H1 (cell line): ENCODE results near the gene FBXL16. TPM values are rescaled to one million over a fixed set of nuclear protein-coding genes. Genes with fewer than 3 reads are reported as not detected.

ENCODE experiments used
- CTCF ChIA-PET: fragments of 300-600 bp; sonication (Branson Sonifier 250); formaldehyde crosslinking; loops from one replicate; lab custom pipeline; 2021; ENCODE audit not compliant: partially characterized antibody; lab: Charles Lee
- POLR2A ChIA-PET: fragments of 300-600 bp; sonication (Branson Sonifier 250); formaldehyde crosslinking; loops from one replicate; lab custom pipeline; 2021; ENCODE audit warnings: inconsistent platforms; ENCODE audit not compliant: partially characterized antibody; lab: Charles Lee
- DNase-seq, 2 experiments: peaks; one replicate each; pipeline versions ENCODE4 v3.0.0 to v3.0.0-alpha.2; 2010 to 2022; ENCODE audit warnings: low spot score in 2 of 2, low read depth in 1 of 2, mixed read lengths in 1 of 2
- FAIRE-seq: peaks from 2 replicates; lab custom pipeline; 2011; peaks lifted over from hg19 to GRCh38; lab: Jason Lieb, UNC
- H2AFZ ChIP-seq: 2 replicates; pipeline ENCODE4 v1.8.1; 2012; ENCODE audit warnings: low read length, inconsistent platforms
- H2AK5ac ChIP-seq: 2 replicates; pipeline ENCODE4 v1.6.1; 2013; ENCODE audit warnings: low read depth, low read length
- H2BK120ac ChIP-seq: replicated peaks from 2 replicates; pipeline ENCODE3; 2013; ENCODE audit warnings: low read depth, low read length, inconsistent platforms
- H2BK12ac ChIP-seq: 2 replicates; pipeline ENCODE4 v1.6.1; 2013; ENCODE audit warnings: low read depth, low read length
- H2BK15ac ChIP-seq: 2 replicates; pipeline ENCODE4 v1.6.1; 2013; ENCODE audit warnings: low read length
- H2BK20ac ChIP-seq: 2 replicates; pipeline ENCODE4 v1.6.1; 2013; ENCODE audit warnings: low read length
- H2BK5ac ChIP-seq: 2 replicates; pipeline ENCODE4 v1.6.1; 2013; ENCODE audit warnings: low read depth, low read length
- H3K14ac ChIP-seq: 2 replicates; pipeline ENCODE4 v1.6.1; 2013; ENCODE audit warnings: inconsistent platforms; ENCODE audit not compliant: insufficient read length
- H3K18ac ChIP-seq: 2 replicates; pipeline ENCODE4 v1.6.1; 2013; ENCODE audit warnings: low read length; ENCODE audit errors: extremely low read depth
- H3K23ac ChIP-seq: 2 replicates; pipeline ENCODE4 v1.6.1; 2013; ENCODE audit warnings: inconsistent platforms; ENCODE audit not compliant: insufficient read length
- H3K23me2 ChIP-seq: 2 replicates; pipeline ENCODE4 v1.6.1; 2013; ENCODE audit warnings: low read depth, low read length
- H3K27ac ChIP-seq: 2 replicates; pipeline ENCODE4 v1.6.1; 2011; ENCODE audit warnings: low read depth, low read length, inconsistent platforms
- H3K27me3 ChIP-seq, 4 experiments: replicated peaks in 1 of 4; 1 replicate in 1 of 4; 2 replicates in 3 of 4; pipeline versions ENCODE4 v1.6.1 to v1.8.1; 2011 to 2013; ENCODE audit warnings: low read length in 3 of 4, mild to moderate bottlenecking in 3 of 4, inconsistent platforms in 2 of 4, mixed read lengths in 2 of 4, moderate library complexity in 1 of 4; ENCODE audit not compliant: control insufficient read depth in 3 of 4, insufficient read depth in 3 of 4; ENCODE audit errors: extremely low read depth in 1 of 4
- H3K36me3 ChIP-seq, 4 experiments: 2 replicates each; pipeline versions ENCODE4 v1.6.1 to v1.8.1; 2011 to 2013; ENCODE audit warnings: mild to moderate bottlenecking in 4 of 4, low read length in 3 of 4, moderate library complexity in 2 of 4, control low read depth in 1 of 4, inconsistent platforms in 1 of 4; ENCODE audit not compliant: insufficient read depth in 4 of 4, control insufficient read depth in 2 of 4
- H3K4ac ChIP-seq: replicated peaks from 2 replicates; pipeline ENCODE3; 2013; ENCODE audit warnings: low read length, low read depth, mixed read lengths, inconsistent platforms; ENCODE audit not compliant: insufficient read length
- H3K4me1 ChIP-seq, 4 experiments: replicated peaks in 1 of 4; 1 replicate in 1 of 4; 2 replicates in 3 of 4; pipeline versions ENCODE4 v1.6.1 to v1.8.1; 2011 to 2013; ENCODE audit warnings: low read length in 3 of 4, inconsistent platforms in 2 of 4, mixed read lengths in 1 of 4; ENCODE audit not compliant: insufficient read depth in 4 of 4, control insufficient read depth in 3 of 4
- H3K4me2 ChIP-seq, 2 experiments: 2 replicates each; pipeline versions ENCODE4 v1.6.1 to v1.8.1; 2011 to 2013; ENCODE audit warnings: low read depth in 2 of 2, low read length in 2 of 2, control low read depth in 1 of 2, inconsistent platforms in 1 of 2, mild to moderate bottlenecking in 1 of 2; ENCODE audit not compliant: insufficient read depth in 1 of 2
- H3K4me3 ChIP-seq, 4 experiments: fragments of 200-600, 300-600 bp in 1 of 4; sonication (generic), shearing (Covaris generic), sonication (Bioruptor Twin) in 1 of 4; 2 replicates each; pipeline versions ENCODE4 v1.5.1 to v1.8.1; 2011 to 2016; ENCODE audit warnings: low read length in 4 of 4, low read depth in 3 of 4, control low read depth in 2 of 4, inconsistent platforms in 2 of 4, mild to moderate bottlenecking in 2 of 4, mixed read lengths in 1 of 4, moderate library complexity in 1 of 4; ENCODE audit not compliant: insufficient read depth in 2 of 4; ENCODE audit errors: extremely low read depth in 1 of 4
- H3K56ac ChIP-seq: replicated peaks from 2 replicates; pipeline ENCODE3; 2013; ENCODE audit warnings: low read depth, mild to moderate bottlenecking, mixed read lengths, low read length, inconsistent platforms; ENCODE audit not compliant: insufficient read length
- H3K79me1 ChIP-seq: 2 replicates; pipeline ENCODE4 v1.6.1; 2013; ENCODE audit warnings: low read depth, low read length, control low read depth
- H3K79me2 ChIP-seq, 2 experiments: 2 replicates each; pipeline versions ENCODE4 v1.6.1 to v1.8.1; 2012 to 2013; ENCODE audit warnings: low read length in 2 of 2, mild to moderate bottlenecking in 2 of 2, inconsistent platforms in 1 of 2; ENCODE audit not compliant: insufficient read depth in 2 of 2, control insufficient read depth in 1 of 2
- H3K9ac ChIP-seq, 4 experiments: replicated peaks in 1 of 4; 1 replicate in 1 of 4; 2 replicates in 3 of 4; pipeline versions ENCODE4 v1.6.1 to v1.8.1; 2011 to 2013; ENCODE audit warnings: low read depth in 3 of 4, low read length in 3 of 4, control low read depth in 2 of 4, mild to moderate bottlenecking in 2 of 4, moderate library complexity in 2 of 4, inconsistent platforms in 1 of 4; ENCODE audit errors: extremely low read depth in 1 of 4
- H3K9me3 ChIP-seq, 2 experiments: 2 replicates each; pipeline versions ENCODE4 v1.6.1 to v1.8.1; 2012 to 2013; ENCODE audit warnings: mild to moderate bottlenecking in 2 of 2, moderate library complexity in 2 of 2, control low read depth in 1 of 2, inconsistent platforms in 1 of 2, low read depth in 1 of 2, low read length in 1 of 2, mixed read lengths in 1 of 2; ENCODE audit not compliant: insufficient read depth in 2 of 2
- H4K20me1 ChIP-seq, 2 experiments: replicated peaks in 1 of 2; 2 replicates each; pipeline versions ENCODE3 to v1.8.1; 2011 to 2013; ENCODE audit warnings: inconsistent platforms in 2 of 2, low read length in 2 of 2, mild to moderate bottlenecking in 1 of 2; ENCODE audit not compliant: insufficient read depth in 2 of 2, control insufficient read depth in 1 of 2
- H4K5ac ChIP-seq: 2 replicates; pipeline ENCODE4 v1.6.1; 2013; ENCODE audit warnings: low read length, low read depth, mixed read lengths, inconsistent platforms; ENCODE audit not compliant: insufficient read length
- H4K8ac ChIP-seq: 2 replicates; pipeline ENCODE4 v1.8.0; 2013; ENCODE audit warnings: mild to moderate bottlenecking, moderate library complexity, low read length, inconsistent platforms; ENCODE audit not compliant: insufficient read depth; ENCODE audit errors: extremely low read depth
- H4K91ac ChIP-seq: replicated peaks from 2 replicates; pipeline ENCODE3; 2013; ENCODE audit warnings: low read length, mixed read lengths, inconsistent platforms; ENCODE audit not compliant: insufficient read length
- GTF2F1 ChIP-seq: IDR thresholded peaks from 2 replicates; pipeline ENCODE4 v1.6.1; 2012; ENCODE audit warnings: low read depth, low read length, improper control_type of control experiment, borderline replicate concordance
- SIRT6 ChIP-seq: IDR thresholded peaks from one replicate; pipeline ENCODE4 v1.7.1; 2012; ENCODE audit warnings: low read length, inconsistent platforms
- WGBS, 2 experiments: shearing (Covaris generic) in 1 of 2; methylation state at CpG; one replicate each; pipeline versions ENCODE4 v1.1.6 to v1.1.7; 2013 to 2015; ENCODE audit warnings: low lambda C conversion rate in 2 of 2, mixed read lengths in 2 of 2, inconsistent platforms in 1 of 2, low coverage in 1 of 2, missing lambda C conversion rate in 1 of 2; ENCODE audit not compliant: insufficient replicate concordance in 2 of 2, insufficient coverage in 1 of 2, insufficient read length in 1 of 2; ENCODE audit errors: extremely low coverage in 1 of 2, missing lambda C conversion rate in 1 of 2; 5-methylcytosine and 5-hydroxymethylcytosine counted together
- polyA plus RNA-seq, 7 experiments: library from polyadenylated mRNA; depleted of rRNA in 3 of 7; stranded (reverse) in 5 of 7; unstranded in 2 of 7; fragments of >200 nt in 5 of 7; fragments of 200-250 nt in 2 of 7; gene quantifications; 1 replicate in 5 of 7; 2 replicates in 1 of 7; 4 replicates in 1 of 7; pipeline versions ENCODE4 v1.2.1 to v1.2.3, GENCODE V29; 2011 to 2013; ENCODE audit warnings: missing spikeins in 2 of 7, mixed read lengths in 2 of 7
- total RNA-seq: library from RNA; stranded (reverse); fragmentation: NEBNext Ultra II Directional; extraction: Animal tissue kit (Norgen Biotek cat#: 25700); gene quantifications from 2 replicates; pipeline ENCODE4 v1.2.1, GENCODE V29; 2021
- TF ChIP-seq, protein P1 (sequence below), 3 experiments: IDR thresholded peaks; 1 replicate in 2 of 3; 2 replicates in 1 of 3; pipeline versions ENCODE4 v1.5.1 to v1.6.1; 2011; ENCODE audit warnings: low read length in 3 of 3, mild to moderate bottlenecking in 3 of 3, inconsistent platforms in 2 of 3, low read depth in 1 of 3, moderate library complexity in 1 of 3; ENCODE audit not compliant: insufficient read depth in 1 of 3; ENCODE audit errors: control extremely low read depth in 1 of 3

Gene FBXL16
- total and polyA plus RNA-seq, 2 of the 8 experiments (the other 6 are each of a cell fraction or from before 2014, with no cell fraction given): 12.5 to 12.8 TPM

DNA sequence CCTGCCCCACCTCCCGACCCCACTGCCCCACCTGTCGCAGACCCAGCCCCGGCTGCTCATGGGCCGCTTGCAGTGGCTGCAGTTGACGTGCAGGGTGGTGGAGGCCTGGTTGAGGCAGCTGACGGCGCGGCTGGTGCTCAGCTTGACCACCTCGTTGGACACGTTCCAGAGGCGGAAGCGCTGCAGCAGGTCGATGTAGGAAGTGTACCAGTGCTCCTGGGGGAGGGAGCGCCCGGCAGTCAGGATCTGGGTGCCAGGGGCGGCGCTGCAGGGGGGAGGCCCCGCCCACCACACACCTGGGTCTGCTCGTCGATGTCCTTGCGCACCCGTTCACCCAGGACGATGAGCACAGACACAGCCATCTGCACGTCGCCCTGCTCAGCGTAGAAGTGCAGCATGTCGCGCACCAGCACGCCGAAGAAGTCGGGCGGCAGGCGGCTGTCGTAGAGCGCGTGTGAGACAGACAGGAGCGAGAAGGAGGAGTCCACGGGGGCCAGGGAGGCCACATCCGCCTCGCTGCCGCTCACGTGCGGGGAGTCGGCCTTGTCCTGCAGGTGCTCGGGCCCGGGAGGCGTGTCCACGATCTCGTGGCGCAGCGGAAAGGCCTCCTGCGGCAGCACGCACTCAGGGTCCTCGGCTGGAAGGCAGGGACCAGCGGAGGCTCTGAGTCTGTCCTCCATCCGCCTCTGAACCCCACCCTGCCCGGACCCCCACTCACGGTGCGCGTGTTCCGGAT, 20.5 kb downstream of the FBXL16 start:
- H3K27ac ChIP-seq: no peak overlapping the region
- no peak overlapping the region for H2BK20ac ChIP-seq
- no peak for DNase-seq
- no peak overlapping the region for H3K14ac ChIP-seq
- peaks cover 0 to 23% (median 16%) of the 10 kb centered on the region in 4 experiments; a peak in 5 of 7 replicates for H3K4me1 ChIP-seq
- H2BK120ac ChIP-seq: no peak overlapping the region
- peak overlapping the region; percentile 68; the same call in 1 of the 2 replicates for H2BK5ac ChIP-seq
- H3K79me2 ChIP-seq: peaks cover 0 to 12% of the 10 kb centered on the region in 2 experiments; a peak in 1 of 4 replicates
- no peaks in the 10 kb centered on the region for H3K9me3 ChIP-seq
- FAIRE-seq: no peak
- peak overlapping the region in 1 of 2 experiments; percentile 63; a peak in 1 of 4 replicates for H3K4me2 ChIP-seq
- CTCF ChIA-PET: interaction anchor here (0.9 to 6.0 kb wide), 8 partner anchors 10 to 314 kb away, joined by 3 to 75 read pairs (median 4); partner anchors contain the start of genes RHBDL1 and RHOT2
- no peak overlapping the region for H3K23ac ChIP-seq
- no peak overlapping the region for H3K56ac ChIP-seq
- H4K20me1 ChIP-seq: peaks cover 4 to 35% of the 10 kb centered on the region in 2 experiments
- H3K27me3 ChIP-seq: no peaks in the 10 kb centered on the region; a peak in 1 of 7 replicates
- H3K36me3 ChIP-seq: peaks cover 4 to 28% (median 15%) of the 10 kb centered on the region in 4 experiments; a peak in 7 of 8 replicates
- H2AFZ ChIP-seq: no peak overlapping the region
- H2AK5ac ChIP-seq: no peak overlapping the region; the same call in 1 of the 2 replicates
- no peak overlapping the region for H3K9ac ChIP-seq
- H3K79me1 ChIP-seq: peaks cover 10% of the 10 kb centered on the region
- H2BK15ac ChIP-seq: no peak overlapping the region
- no peak overlapping the region for H4K5ac ChIP-seq
- H3K23me2 ChIP-seq: peaks cover 17% of the 10 kb centered on the region
- POLR2A ChIA-PET: interaction anchor here (0.6 to 13.3 kb wide), 14 partner anchors 9 to 455 kb away, joined by 3 to 214 read pairs (median 5); partner anchors contain the start of genes ANTKMT, CHTF18, METRN and RHBDL1
- H3K4ac ChIP-seq: peak overlapping the region; percentile 85
- peak overlapping the region; percentile 80 for H4K8ac ChIP-seq
- H2BK12ac ChIP-seq: no peak overlapping the region
- no peak overlapping the region for H3K4me3 ChIP-seq
- TF ChIP-seq, protein P1, sequence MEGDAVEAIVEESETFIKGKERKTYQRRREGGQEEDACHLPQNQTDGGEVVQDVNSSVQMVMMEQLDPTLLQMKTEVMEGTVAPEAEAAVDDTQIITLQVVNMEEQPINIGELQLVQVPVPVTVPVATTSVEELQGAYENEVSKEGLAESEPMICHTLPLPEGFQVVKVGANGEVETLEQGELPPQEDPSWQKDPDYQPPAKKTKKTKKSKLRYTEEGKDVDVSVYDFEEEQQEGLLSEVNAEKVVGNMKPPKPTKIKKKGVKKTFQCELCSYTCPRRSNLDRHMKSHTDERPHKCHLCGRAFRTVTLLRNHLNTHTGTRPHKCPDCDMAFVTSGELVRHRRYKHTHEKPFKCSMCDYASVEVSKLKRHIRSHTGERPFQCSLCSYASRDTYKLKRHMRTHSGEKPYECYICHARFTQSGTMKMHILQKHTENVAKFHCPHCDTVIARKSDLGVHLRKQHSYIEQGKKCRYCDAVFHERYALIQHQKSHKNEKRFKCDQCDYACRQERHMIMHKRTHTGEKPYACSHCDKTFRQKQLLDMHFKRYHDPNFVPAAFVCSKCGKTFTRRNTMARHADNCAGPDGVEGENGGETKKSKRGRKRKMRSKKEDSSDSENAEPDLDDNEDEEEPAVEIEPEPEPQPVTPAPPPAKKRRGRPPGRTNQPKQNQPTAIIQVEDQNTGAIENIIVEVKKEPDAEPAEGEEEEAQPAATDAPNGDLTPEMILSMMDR (IDR thresholded peaks at IDR 0.05; ENCODE audit: control extremely low read depth in 1 of 3, insufficient read depth in 1 of 3, low read depth in 1 of 3, low read length in 3 of 3): no peak
- TF ChIP-seq GTF2F1: no peak
- TF ChIP-seq SIRT6: no peak
- H3K18ac ChIP-seq: no peak overlapping the region
- H4K91ac ChIP-seq: no peak overlapping the region
- WGBS, 2 experiments: 94% methylated on average over 40 of the region's 61 CpGs; no CpG with 5 or more reads in 1 of the 2 experiments
